ENCODE measurements around the gene LY6G6F.

The LY6G6F gene

DNA sequence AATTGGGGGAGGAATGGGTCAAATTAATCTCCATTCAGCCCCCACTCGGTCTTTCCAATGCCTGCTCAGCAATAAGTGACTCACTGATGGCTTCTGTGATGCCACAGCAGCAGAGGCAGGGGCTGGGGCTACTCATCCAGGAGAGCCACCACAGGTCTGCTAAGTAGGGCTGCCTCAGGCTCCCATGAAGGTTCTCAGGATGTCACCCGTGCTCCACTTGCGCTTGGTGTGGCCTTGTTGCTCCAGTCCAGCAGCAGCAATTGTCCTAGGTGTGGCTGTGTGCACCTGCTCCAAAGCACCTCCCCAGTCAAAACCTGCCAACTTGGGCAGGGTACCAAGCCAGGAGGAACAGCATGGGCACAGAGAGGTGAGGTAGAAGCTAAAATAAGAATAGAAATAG, 15.5 kb downstream of the LY6G6F start:
- in situ Hi-C loops (cut with HindIII; ENCODE audit: low sequenced_read_pairs) = no loop called here

DNA sequence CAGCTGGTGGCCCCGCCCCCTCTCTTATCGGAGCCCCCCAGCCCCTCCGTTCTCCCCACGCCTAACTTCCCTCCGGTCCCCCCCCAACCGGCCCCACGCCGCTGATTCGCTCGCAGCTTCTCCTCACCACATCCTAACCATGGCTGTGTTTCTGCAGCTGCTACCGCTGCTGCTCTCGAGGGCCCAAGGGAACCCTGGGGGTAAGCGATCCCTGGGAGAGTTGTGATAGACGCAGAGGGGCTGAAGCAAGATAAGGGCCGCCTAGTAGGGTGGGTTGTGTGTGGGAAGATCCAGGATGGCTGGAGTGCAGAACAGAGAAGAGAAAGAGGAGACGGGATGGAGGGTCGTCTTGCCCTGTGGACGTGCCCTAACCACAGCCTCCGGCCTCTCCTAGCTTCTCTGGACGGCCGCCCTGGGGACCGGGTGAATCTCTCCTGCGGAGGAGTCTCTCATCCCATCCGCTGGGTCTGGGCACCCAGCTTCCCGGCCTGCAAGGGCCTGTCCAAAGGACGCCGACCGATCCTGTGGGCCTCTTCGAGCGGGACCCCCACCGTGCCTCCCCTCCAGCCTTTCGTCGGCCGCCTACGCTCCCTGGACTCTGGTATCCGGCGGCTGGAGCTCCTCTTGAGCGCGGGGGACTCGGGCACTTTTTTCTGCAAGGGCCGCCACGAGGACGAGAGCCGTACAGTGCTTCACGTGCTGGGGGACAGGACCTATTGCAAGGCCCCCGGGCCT, 16.7 kb downstream of the LY6G6F start, which contains the start of gene MPIG6B:
MPIG6B (plus strand) TSS at position 129 of the 735 bp plus-strand sequence; CDS start at position 140, 11 bp downstream.
- in situ Hi-C loops (cut with HindIII; ENCODE audit: low sequenced_read_pairs) = no loop called here

DNA sequence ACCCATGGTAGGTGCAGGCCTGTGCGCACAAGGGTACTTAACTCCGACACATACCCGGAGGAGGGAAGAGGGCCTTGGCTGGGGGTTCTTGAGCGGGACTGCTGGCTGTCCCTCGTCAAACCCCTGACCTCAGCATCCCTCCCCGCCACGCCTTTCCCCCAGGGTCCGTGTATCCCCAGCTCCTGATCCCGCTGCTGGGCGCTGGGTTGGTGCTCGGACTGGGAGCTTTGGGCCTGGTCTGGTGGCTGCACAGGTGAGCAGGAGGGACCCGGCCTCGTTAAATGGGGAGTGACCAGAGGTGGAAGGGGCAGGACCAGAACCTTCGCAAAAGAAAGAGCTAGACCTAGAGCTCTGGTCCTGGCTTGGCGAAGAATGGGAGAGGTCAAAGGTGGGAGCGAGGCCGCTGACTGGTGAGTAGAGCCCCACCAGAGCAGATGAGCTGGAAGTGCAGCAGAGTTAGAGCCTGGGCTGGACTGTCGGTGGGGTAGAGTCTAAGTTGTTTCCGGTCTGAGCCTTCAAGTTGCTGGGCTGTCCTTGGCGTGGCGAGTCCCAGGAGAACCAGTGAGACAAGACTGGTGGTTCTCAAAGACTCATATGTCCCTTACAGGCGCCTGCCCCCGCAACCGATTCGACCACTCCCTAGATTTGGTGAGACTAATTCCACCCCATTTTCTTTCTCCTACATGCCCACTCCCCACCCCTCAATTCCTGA, 17.5 kb downstream of the LY6G6F start:
- in situ Hi-C loops (cut with HindIII; ENCODE audit: low sequenced_read_pairs) = no loop called here

DNA sequence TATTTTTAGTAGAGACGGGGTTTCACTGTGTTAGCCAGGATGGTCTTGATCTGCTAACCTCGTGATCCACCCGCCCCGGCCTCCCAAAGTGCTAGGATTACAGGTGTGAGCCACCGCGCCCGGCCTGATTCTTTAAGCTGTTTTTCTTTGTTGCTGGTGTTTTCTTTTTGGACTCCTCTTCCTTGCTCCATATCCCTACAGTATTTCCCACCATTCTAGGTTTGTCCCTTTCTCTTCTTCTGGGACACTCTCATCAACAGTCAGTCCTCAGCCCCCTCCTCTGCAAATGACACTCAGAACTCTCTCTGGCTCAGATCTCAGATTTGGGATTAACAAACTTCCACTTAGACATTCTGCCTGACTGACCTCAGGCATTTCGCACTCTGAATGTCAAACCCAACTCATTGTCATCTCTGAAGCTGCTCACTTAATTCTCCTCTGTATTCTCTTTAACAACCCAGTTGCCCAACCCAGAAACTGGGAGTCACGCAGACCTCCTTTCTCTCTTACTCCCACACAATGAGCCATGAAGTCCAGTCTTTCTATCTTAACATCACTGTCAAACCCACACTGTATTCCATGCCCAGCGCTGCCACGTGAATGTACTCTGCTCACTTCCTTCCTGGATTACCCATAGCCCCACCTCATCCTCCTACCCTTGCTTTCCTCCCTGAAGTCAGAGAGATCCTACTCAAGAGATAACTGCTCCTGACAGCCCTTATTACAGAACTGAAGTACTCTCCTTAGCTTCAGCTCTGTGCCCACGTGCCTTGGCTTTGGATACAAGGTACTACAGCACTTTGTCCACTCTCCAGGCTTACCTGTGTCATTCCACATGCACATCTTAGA, 19.1 kb downstream of the LY6G6F start:
- in situ Hi-C loops (cut with HindIII; ENCODE audit: low sequenced_read_pairs) = no loop called here

DNA sequence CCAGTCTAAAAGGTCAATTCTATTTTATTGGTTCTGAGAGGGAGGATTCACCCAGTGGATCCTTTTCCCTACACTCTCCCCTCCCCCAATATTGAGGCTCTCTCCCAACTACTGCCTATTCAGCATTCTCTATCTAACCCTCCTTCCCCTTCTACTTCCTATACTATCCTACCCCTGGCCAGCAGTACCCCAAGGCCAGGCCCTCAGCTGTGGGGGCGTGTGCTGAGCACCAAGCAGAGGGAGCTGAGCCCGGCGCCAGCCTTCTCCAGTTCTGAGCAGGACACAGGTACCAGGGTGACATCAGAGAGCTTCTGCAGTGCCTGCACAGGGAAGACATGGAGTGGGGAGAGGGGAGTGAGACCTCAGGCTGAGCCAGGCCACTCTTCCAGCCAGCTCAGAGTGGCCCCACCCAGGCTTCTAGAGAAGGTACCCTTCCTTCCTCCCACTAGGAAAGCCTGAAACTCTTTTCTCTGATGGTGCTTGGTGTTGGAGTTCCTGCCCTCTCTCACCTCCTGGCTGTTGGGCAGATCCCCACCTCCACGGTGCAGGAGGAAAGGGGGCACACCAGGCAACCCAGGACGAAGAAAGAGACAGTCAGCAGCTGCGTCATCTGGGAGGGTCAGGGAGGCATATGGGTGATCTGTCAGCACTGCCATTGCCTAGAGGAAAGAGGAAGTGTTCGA, 20.5 kb downstream of the LY6G6F start:
- in situ Hi-C loops (cut with HindIII; ENCODE audit: low sequenced_read_pairs) = no loop called here

GRCh38 chr6:31727717-31728671, 21.3 kb downstream of the LY6G6F start:
- in situ Hi-C loops (cut with HindIII; ENCODE audit: low sequenced_read_pairs) = no loop called here

GRCh38 chr6:31728767-31729514, 22.3 kb downstream of the LY6G6F start, which contains the start of gene DDAH2:
Gene DDAH2, minus strand, starts transcription at chr6:31729299. Its CDS starts 138 bp downstream, at chr6:31729161.
- in situ Hi-C loops (cut with HindIII; ENCODE audit: low sequenced_read_pairs) = no loop called here

- in situ Hi-C loops (cut with HindIII; ENCODE audit: low sequenced_read_pairs) = no loop called here
Observed at GRCh38 chr6:31729515-31729978, 22.9 kb downstream of the LY6G6F start.

- in situ Hi-C loops (cut with HindIII; ENCODE audit: low sequenced_read_pairs) = loop anchor here (5.0 kb wide), 1 partner anchor 38 kb away; no protein-coding TSS in a partner anchor
Observed at GRCh38 chr6:31729979-31730630, 23.4 kb downstream of the LY6G6F start.

GRCh38 chr6:31730631-31731086, 24.0 kb downstream of the LY6G6F start:
- in situ Hi-C loops (cut with HindIII; ENCODE audit: low sequenced_read_pairs) = loop anchor here (5.0 kb wide), 1 partner anchor 38 kb away; no protein-coding TSS in a partner anchor

- in situ Hi-C loops (cut with HindIII; ENCODE audit: low sequenced_read_pairs) = loop anchor here (5.0 kb wide), 1 partner anchor 40 kb away; no protein-coding TSS in a partner anchor
Observed at GRCh38 chr6:31732029-31732428, 25.4 kb downstream of the LY6G6F start.

- in situ Hi-C loops (cut with HindIII; ENCODE audit: low sequenced_read_pairs) = loop anchor here (5.0 kb wide), 1 partner anchor 41 kb away; no protein-coding TSS in a partner anchor
Observed at GRCh38 chr6:31733734-31734133, 27.1 kb downstream of the LY6G6F start.

DNA sequence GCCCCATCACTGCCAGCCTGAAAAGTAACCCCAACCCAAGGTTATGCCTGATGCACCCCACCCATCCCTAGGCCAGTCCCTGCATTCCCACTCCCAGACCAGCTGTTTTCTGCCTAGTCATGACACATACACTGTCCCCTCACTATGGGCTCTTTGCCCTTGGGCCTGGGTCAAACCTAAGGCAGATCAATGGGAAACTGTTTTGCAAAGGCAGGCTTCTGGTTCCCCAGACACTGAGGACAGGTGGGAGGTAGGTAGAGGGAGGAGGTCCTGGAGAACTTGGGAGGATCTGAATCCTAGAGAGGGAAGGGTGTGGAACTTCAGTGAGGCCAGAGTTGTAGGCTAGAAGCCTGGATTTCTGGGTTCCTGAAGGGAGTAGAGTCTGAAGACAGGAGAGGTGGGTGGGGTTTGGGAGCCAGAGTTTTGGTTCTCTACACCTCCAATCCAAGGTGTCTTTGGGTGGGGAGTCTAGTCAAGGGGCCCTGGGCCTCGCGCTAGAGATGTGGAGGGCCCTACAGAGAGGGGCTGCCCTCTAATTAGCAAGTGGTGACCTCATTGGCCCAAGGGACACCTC, 27.7 kb downstream of the LY6G6F start:
- in situ Hi-C loops (cut with HindIII; ENCODE audit: low sequenced_read_pairs) = loop anchor here (5.0 kb wide), 1 partner anchor 42 kb away; no protein-coding TSS in a partner anchor

- in situ Hi-C loops (cut with HindIII; ENCODE audit: low sequenced_read_pairs) = loop anchor here (5.0 kb wide), 1 partner anchor 43 kb away; no protein-coding TSS in a partner anchor
Observed at GRCh38 chr6:31734821-31735406, 28.2 kb downstream of the LY6G6F start.

- in situ Hi-C loops (cut with HindIII; ENCODE audit: low sequenced_read_pairs) = no loop called here
Observed at GRCh38 chr6:31736021-31736767, 29.5 kb downstream of the LY6G6F start, which contains the start of gene CLIC1. Gene CLIC1, minus strand, starts transcription at chr6:31736530. Its CDS starts 230 bp downstream, at chr6:31736300.

GRCh38 chr6:31736768-31737314, 30.2 kb downstream of the LY6G6F start:
- in situ Hi-C loops (cut with HindIII; ENCODE audit: low sequenced_read_pairs) = no loop called here
